AG04449 (cell line): Measurements from ENCODE around the gene PRKCE.

Source experiments
- CTCF ChIA-PET: fragments of 350-600 bp; formaldehyde crosslinking; extraction: SDS; loops from one replicate; lab custom pipeline; 2021; ENCODE audit warnings: antibody characterized with exemption; lab: Yijun Ruan, JAX
- POLR2A ChIA-PET: fragments of 400-600, 350-600 bp; formaldehyde crosslinking; extraction: SDS; loops from one replicate; lab custom pipeline; 2020; ENCODE audit warnings: antibody characterized with exemption, inconsistent platforms; lab: Yijun Ruan, JAX
- DNase-seq: peaks from one replicate; pipeline ENCODE4 v3.0.0-alpha.2; 2010; ENCODE audit warnings: low read depth, low spot score
- H3K4me3 ChIP-seq: 2 replicates; pipeline ENCODE4 v1.5.1; 2011; ENCODE audit warnings: low read depth, mild to moderate bottlenecking, control low read depth, low read length
- CTCF ChIP-seq: IDR thresholded peaks from one replicate; pipeline ENCODE4 v1.5.1; 2011; ENCODE audit warnings: mild to moderate bottlenecking, moderate library complexity, low read length, control low read depth, inconsistent platforms; ENCODE audit not compliant: insufficient read depth; ENCODE audit errors: missing control alignments

Gene PRKCE

GRCh38 chr2:45636008-45636407, 15.5 kb upstream of the PRKCE start:
- ChIA-PET POLR2A (no interaction called here), CTCF (interaction anchor here (1.4 kb wide), 1 partner anchor 300 kb away, joined by 3 read pairs; no protein-coding TSS in a partner anchor)
- DNase-seq, result no peak
- TF ChIP-seq CTCF, result no peak
- no peak overlapping the region for H3K4me3 ChIP-seq

GRCh38 chr2:45637440-45637839, 14.0 kb upstream of the PRKCE start:
- H3K4me3 ChIP-seq, result no peak overlapping the region
- no peak for TF ChIP-seq CTCF
- ChIA-PET CTCF (interaction anchor here (0.7 to 1.4 kb wide), 3 partner anchors 10 to 298 kb away, joined by 3 to 6 read pairs (median 3); no protein-coding TSS in a partner anchor), POLR2A (no interaction called here)
- DNase-seq, result no peak

GRCh38 chr2:45640576-45640975, 10.9 kb upstream of the PRKCE start:
- POLR2A ChIA-PET, result no interaction called here
- H3K4me3 ChIP-seq, result no peak overlapping the region
- CTCF ChIA-PET, result interaction anchor here (0.7 to 2.8 kb wide), 2 partner anchors 138 to 296 kb away, joined by 3 to 15 read pairs; no protein-coding TSS in a partner anchor
- DNase-seq, result no peak
- no peak for TF ChIP-seq CTCF

GRCh38 chr2:45643095-45643494, 8.4 kb upstream of the PRKCE start:
- POLR2A ChIA-PET, result no interaction called here
- CTCF ChIA-PET, result interaction anchor here (0.9 to 1.8 kb wide), 16 partner anchors 9 to 350 kb away, joined by 3 to 27 read pairs (median 4); no protein-coding TSS in a partner anchor
- no peak for TF ChIP-seq CTCF
- DNase-seq, result no peak
- peak overlapping the region; percentile 64 for H3K4me3 ChIP-seq

- H3K4me3 ChIP-seq, result peak overlapping the region; percentile 64
- ChIA-PET POLR2A (no interaction called here), CTCF (interaction anchor here (0.6 to 5.2 kb wide), 26 partner anchors 9 to 383 kb away, joined by 3 to 72 read pairs (median 3); no protein-coding TSS in a partner anchor)
- TF ChIP-seq CTCF, result peak; percentile 83
- no peak for DNase-seq
Observed at GRCh38 chr2:45643543-45644542, 7.6 kb upstream of the PRKCE start.

GRCh38 chr2:45646289-45646688, 5.2 kb upstream of the PRKCE start:
- no peak overlapping the region for H3K4me3 ChIP-seq
- TF ChIP-seq CTCF, result no peak
- POLR2A ChIA-PET, result interaction anchor here (0.5 kb wide), 1 partner anchor 518 kb away, joined by 3 read pairs; no protein-coding TSS in a partner anchor
- CTCF ChIA-PET, result interaction anchor here (0.7 to 5.2 kb wide), 12 partner anchors 9 to 364 kb away, joined by 3 to 72 read pairs (median 4); no protein-coding TSS in a partner anchor
- no peak for DNase-seq
